Fibroblast of pulmonary artery (primary cell): Measurements from ENCODE around the gene IL1RL2.

Source experiments
- DNase-seq: peaks from one replicate; pipeline ENCODE4 v3.0.0-alpha.2; 2010; ENCODE audit warnings: low read depth
- H3K4me3 ChIP-seq: replicated peaks from 2 replicates; pipeline ENCODE4 v1.5.1; 2011; ENCODE audit warnings: low read depth, mild to moderate bottlenecking, control low read depth, low read length, moderate library complexity
- TF ChIP-seq, protein P1 (sequence below): IDR thresholded peaks from 2 replicates; pipeline ENCODE4 v1.5.1; 2011; ENCODE audit warnings: mild to moderate bottlenecking, control low read depth, low read length, inconsistent platforms; ENCODE audit errors: missing control alignments

Gene IL1RL2

DNA sequence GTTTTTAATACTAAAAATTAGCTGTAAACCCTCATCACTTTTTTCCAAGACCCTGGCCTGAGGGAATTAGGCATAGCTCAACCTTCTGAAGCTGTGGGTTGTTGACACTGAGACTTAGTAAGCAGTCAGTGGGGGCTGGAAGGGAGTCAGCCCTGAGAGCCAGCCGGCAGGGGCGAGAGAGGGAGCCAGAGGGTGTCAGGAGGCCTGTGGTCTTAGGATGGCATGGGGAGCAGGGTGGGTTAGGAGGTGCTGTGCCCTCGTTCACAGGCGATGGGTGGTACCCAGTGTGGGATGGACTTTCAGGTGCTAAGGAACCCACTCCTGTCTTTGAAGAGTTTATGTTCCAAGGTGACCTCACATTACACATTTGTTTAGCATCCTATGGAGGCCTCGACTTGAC is 49.3 kb downstream of the IL1RL2 start:
- H3K4me3 ChIP-seq: no peak overlapping the region
- no peak for DNase-seq
- TF ChIP-seq, protein P1, sequence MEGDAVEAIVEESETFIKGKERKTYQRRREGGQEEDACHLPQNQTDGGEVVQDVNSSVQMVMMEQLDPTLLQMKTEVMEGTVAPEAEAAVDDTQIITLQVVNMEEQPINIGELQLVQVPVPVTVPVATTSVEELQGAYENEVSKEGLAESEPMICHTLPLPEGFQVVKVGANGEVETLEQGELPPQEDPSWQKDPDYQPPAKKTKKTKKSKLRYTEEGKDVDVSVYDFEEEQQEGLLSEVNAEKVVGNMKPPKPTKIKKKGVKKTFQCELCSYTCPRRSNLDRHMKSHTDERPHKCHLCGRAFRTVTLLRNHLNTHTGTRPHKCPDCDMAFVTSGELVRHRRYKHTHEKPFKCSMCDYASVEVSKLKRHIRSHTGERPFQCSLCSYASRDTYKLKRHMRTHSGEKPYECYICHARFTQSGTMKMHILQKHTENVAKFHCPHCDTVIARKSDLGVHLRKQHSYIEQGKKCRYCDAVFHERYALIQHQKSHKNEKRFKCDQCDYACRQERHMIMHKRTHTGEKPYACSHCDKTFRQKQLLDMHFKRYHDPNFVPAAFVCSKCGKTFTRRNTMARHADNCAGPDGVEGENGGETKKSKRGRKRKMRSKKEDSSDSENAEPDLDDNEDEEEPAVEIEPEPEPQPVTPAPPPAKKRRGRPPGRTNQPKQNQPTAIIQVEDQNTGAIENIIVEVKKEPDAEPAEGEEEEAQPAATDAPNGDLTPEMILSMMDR: no peak

DNA sequence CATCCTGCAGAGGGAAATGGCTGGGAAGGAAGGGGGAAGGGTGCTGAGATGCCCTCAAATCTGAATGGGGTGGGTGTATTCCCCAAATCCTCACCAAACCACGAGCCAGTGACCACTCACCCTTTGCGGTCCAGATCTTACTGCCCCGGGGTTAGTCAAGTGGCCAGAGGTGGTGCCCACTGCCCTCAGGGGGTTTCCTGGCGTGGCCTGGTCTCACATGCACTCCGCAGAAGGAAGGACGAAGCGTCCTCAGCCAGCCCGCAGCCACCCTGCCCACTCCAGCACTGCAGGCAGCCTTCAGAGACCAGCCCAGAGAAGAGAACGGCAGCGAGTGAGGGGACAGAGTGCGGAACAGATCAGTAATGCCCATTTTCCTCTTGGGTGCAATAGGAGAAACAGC is 50.4 kb downstream of the IL1RL2 start:
- TF ChIP-seq, protein P1: no peak
- H3K4me3 ChIP-seq: no peak overlapping the region
- no peak for DNase-seq

DNA sequence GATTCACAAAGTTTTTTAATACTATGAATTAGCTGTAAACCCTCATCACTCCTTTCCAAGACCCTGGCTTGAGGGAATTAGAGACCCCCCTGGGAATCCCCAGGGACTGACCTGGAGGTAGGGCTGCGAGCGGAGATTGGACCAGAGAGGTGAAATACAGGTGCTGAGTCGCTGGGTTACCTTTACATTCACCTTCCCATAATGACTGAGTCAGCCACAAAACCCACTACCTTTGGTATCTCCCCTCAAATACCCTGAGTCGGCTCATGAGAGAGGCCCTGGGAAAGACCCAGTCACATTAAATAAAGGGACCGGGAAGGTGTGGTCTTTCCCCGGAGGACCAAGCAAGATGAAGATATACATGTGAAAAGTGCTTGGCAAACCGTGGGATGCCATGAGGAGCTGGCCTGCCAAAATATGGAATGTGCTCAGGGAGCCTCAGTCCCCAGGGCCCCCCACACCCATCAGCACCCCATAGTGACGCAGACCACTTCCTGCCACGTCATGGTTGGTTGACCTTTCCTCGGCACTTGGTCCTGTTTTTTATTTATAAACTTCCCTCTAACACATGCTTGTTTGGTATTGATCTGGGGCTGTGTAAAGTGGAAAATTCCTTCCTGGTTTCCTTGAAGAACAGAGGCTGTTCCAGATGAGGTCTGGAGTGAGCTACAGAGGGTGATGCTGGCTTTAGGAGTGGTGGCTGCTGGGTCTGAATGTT is 51.4 kb downstream of the IL1RL2 start:
- H3K4me3 ChIP-seq: no peak overlapping the region
- TF ChIP-seq, protein P1: no peak
- DNase-seq: peak; percentile 85

DNA sequence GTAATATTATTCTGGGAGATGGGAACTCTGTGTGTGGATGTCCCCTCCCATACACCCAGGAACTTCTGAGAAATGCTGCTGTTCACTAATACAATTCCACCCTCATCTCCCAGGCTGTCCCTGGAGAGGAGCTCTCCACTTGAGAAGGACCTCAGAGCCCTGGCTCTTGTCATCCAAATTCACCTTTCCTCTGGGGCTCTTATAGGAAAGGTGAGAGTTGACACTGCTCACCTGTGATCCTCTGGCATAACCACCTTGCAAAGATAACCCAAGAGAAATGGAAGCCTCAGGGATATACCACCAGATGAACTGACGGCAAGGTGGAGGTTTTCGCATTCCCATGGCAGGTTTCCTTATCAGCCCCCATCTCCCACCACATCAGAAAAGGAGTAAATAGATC is 52.0 kb downstream of the IL1RL2 start:
- no peak for DNase-seq
- H3K4me3 ChIP-seq: no peak overlapping the region
- TF ChIP-seq, protein P1: no peak

DNA sequence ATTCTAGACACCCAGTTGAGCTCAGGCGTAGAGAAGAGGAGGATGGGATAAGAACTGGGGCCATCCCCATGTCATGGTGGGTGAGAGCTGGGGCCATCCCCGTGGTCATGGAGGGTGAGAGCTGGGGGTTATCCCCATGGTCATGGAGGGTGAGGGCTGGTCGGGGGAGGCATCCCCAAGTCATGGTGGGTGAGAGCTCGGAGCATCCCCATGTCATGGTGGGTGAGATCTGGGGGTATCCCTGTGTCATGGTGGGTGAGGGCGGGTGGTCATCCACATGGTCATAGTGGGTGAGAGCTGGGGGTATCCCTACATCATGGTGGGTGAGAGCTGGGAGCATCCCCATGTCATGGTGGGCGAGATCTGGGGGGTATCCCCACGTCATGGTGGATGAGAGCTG is 52.5 kb downstream of the IL1RL2 start:
- TF ChIP-seq, protein P1: no peak

DNA sequence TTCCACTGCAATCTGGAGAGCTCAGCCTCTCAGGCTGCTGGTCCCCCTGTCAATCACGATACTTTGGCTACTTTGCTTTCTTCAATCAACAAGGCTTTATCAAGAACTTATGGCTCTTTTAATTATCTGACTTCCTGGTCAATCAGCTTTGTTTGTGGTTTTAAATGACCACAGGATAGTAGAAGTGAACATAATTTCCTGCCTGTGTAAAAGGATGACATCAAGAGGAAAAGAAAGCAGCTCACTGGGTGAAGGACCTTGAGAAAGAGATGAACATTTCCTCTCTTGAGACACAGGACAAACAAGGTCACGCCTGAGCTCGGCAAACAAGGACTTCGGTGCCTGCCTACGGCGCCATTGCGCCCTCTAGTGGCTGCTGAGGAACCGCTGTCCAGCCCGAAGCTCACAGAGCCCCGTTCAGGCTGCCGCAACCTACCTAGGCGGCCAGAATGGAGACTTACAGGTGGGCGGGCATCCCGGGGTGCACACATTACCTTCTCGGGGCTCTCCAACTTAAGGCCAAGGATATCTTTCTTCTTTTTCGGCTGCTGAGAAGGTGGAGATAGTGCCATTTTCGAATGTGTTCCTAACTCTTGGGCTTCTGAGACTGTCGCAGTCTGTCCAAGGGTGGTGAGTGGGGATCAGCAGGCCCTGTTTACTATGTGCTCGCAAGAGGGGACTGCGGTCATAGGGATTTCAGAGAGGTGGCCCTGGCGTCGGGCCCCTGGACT is 54.0 kb downstream of the IL1RL2 start:
- no peak overlapping the region for H3K4me3 ChIP-seq
- TF ChIP-seq, protein P1: peak; percentile 99
- peak; percentile 99 for DNase-seq

More for the DNA sequence above, 52.5 kb downstream of the IL1RL2 start:
- H3K4me3 ChIP-seq: no peak overlapping the region
- DNase-seq: no peak
